ENCODE measurements around the gene ATP6V1E1. TPM values are rescaled to one million over a fixed set of nuclear protein-coding genes. Genes with fewer than 3 reads are reported as not detected.
A peak's percentile ranks its signal among the peaks of the same experiment; 100 is the strongest.

The ATP6V1E1 gene
- 100 to 1,000 TPM; 137 to 302 (median 191) TPM for total RNA-seq
- polyA plus RNA-seq = 100 to 1,000 TPM in 1 of 3 donors, 10 to 100 TPM in 2; 88.1 to 388 (median 91.5) TPM
- long read RNA-seq, donor 1, transcript ATP6V1E1-206 (2 exons, 832 nt) = minor isoform, 6 of 141 reads
- long read RNA-seq, donor 1, transcript ATP6V1E1-201 (9 exons, 1,402 nt) = major isoform, 104 of 141 reads
- long read RNA-seq, donor 1, transcript ATP6V1E1-205 (3 exons, 558 nt) = minor isoform, 21 of 141 reads
- long read RNA-seq, donor 1, partial matches to known transcripts = 6 of 141 reads
- long read RNA-seq, donor 1, other reads (novel, unspliced or antisense) = 0 of 141 reads
- long read RNA-seq, donor 2, transcript ATP6V1E1-205 (3 exons, 558 nt) = minor isoform, 11 of 82 reads
- long read RNA-seq, donor 2, transcript ATP6V1E1-201 (9 exons, 1,402 nt) = major isoform, 68 of 82 reads
- long read RNA-seq, donor 2, partial matches to known transcripts = 0 of 82 reads
- long read RNA-seq, donor 2, other reads (novel, unspliced or antisense) = 0 of 82 reads
- long read RNA-seq, donor 3, transcript ATP6V1E1-203 (8 exons, 994 nt) = minor isoform, 5 of 111 reads
- long read RNA-seq, donor 3, transcript ATP6V1E1-205 (3 exons, 558 nt) = minor isoform, 8 of 111 reads
- long read RNA-seq, donor 3, transcript ATP6V1E1-206 (2 exons, 832 nt) = minor isoform, 5 of 111 reads
- long read RNA-seq, donor 3, transcript ATP6V1E1-201 (9 exons, 1,402 nt) = major isoform, 92 of 111 reads
- long read RNA-seq, donor 3, partial matches to known transcripts = 0 of 111 reads
- long read RNA-seq, donor 3, other reads (novel, unspliced or antisense) = 0 of 111 reads
- long read RNA-seq, donor 4, transcript ATP6V1E1-201 (9 exons, 1,402 nt) = major isoform, 107 of 115 reads
- long read RNA-seq, donor 4, partial matches to known transcripts = 1 of 115 reads
- long read RNA-seq, donor 4, other reads (novel, unspliced or antisense) = 2 of 115 reads
- long read RNA-seq, donor 5, transcript ATP6V1E1-201 (9 exons, 1,402 nt) = major isoform, 123 of 134 reads
- long read RNA-seq, donor 5, partial matches to known transcripts = 0 of 134 reads
- long read RNA-seq, donor 5, other reads (novel, unspliced or antisense) = 9 of 134 reads
- long read RNA-seq, donor 6, transcript ATP6V1E1-201 (9 exons, 1,402 nt) = major isoform, 49 of 57 reads
- long read RNA-seq, donor 6, partial matches to known transcripts = 4 of 57 reads
- long read RNA-seq, donor 6, other reads (novel, unspliced or antisense) = 0 of 57 reads
- long read RNA-seq, donor 7, transcript ATP6V1E1-205 (3 exons, 558 nt) = minor isoform, 5 of 49 reads
- long read RNA-seq, donor 7, transcript ATP6V1E1-201 (9 exons, 1,402 nt) = major isoform, 35 of 49 reads
- long read RNA-seq, donor 7, partial matches to known transcripts = 0 of 49 reads
- long read RNA-seq, donor 7, other reads (novel, unspliced or antisense) = 0 of 49 reads
- long read RNA-seq, donor 8, transcript ATP6V1E1-201 (9 exons, 1,402 nt) = major isoform, 80 of 93 reads
- long read RNA-seq, donor 8, partial matches to known transcripts = 0 of 93 reads
- long read RNA-seq, donor 8, other reads (novel, unspliced or antisense) = 0 of 93 reads
- long read RNA-seq, donor 9, transcript ATP6V1E1-205 (3 exons, 558 nt) = minor isoform, 11 of 85 reads
- long read RNA-seq, donor 9, transcript ATP6V1E1-201 (9 exons, 1,402 nt) = major isoform, 59 of 85 reads
- long read RNA-seq, donor 9, partial matches to known transcripts = 7 of 85 reads
- long read RNA-seq, donor 9, other reads (novel, unspliced or antisense) = 0 of 85 reads
- long read RNA-seq, donor 10, transcript ATP6V1E1-201 (9 exons, 1,402 nt) = major isoform, 20 of 27 reads
- long read RNA-seq, donor 10, partial matches to known transcripts = 0 of 27 reads
- long read RNA-seq, donor 10, other reads (novel, unspliced or antisense) = 0 of 27 reads

GRCh38 chr22:17628406-17629172 is at the start of gene ATP6V1E1:
Gene ATP6V1E1, minus strand, starts transcription at chr22:17628749. Its CDS starts 114 bp downstream, at chr22:17628635.
- peak within 1 kb of the TSS; percentile 84 to 98 (median 94) for H3K27ac ChIP-seq
- intact Hi-C loops (cut with DNase I) = no loop called here
- no peaks in the 10 kb centered on the region for H3K36me3 ChIP-seq (replicated peaks in 1 of 2)
- H3K4me1 ChIP-seq (replicated peaks in 1 of 2) = peaks cover 25 to 48% of the 10 kb centered on the region in 2 donors
- peak; percentile 97 to 99 (median 98) for DNase-seq
- TF ChIP-seq POLR2A (IDR thresholded peaks at IDR 0.05) (peak; percentile 71 to 94), CTCF (IDR thresholded peaks at IDR 0.05) (no peak)
- 0 to 1% (median 1%) methylated on average over 32 to 45 of the region's 45 CpGs for WGBS, 4 donors
- peak within 1 kb of the TSS; percentile 86 to 99 (median 92) for H3K4me3 ChIP-seq
- H3K27me3 ChIP-seq = no peaks in the 10 kb centered on the region
- H3K9me3 ChIP-seq (replicated peaks in 1 of 3) = no peaks in the 10 kb centered on the region

GRCh38 chr22:17675584-17675983 is 47.0 kb upstream of the ATP6V1E1 start:
- Histone ChIP-seq H3K27ac (no peak overlapping the region), H3K4me3 (no peak overlapping the region), H3K36me3 (replicated peaks in 1 of 2) (peaks cover 0 to 5% of the 10 kb centered on the region in 2 donors), H3K9me3 (replicated peaks in 1 of 3) (no peaks in the 10 kb centered on the region), H3K27me3 (no peaks in the 10 kb centered on the region), H3K4me1 (replicated peaks in 1 of 2) (peaks cover 0 to 26% of the 10 kb centered on the region in 2 donors)
- TF ChIP-seq POLR2A (IDR thresholded peaks at IDR 0.05) = no peak
- TF ChIP-seq CTCF (IDR thresholded peaks at IDR 0.05) = no peak
- WGBS, 4 donors = 33 to 54% (median 43%) methylated on average over 1 of the region's 1 CpG
- intact Hi-C loops (cut with DNase I) = no loop called here
- no peak for DNase-seq

- Histone ChIP-seq H3K27me3 (no peaks in the 10 kb centered on the region), H3K36me3 (replicated peaks in 1 of 2) (peaks cover 0 to 5% of the 10 kb centered on the region in 2 donors), H3K27ac (no peak overlapping the region), H3K4me1 (replicated peaks in 1 of 2) (peaks cover 0 to 26% of the 10 kb centered on the region in 2 donors), H3K4me3 (no peak overlapping the region), H3K9me3 (replicated peaks in 1 of 3) (no peaks in the 10 kb centered on the region)
- no peak for DNase-seq
- WGBS, 4 donors = 92 to 96% (median 93%) methylated on average over 7 of the region's 7 CpGs
- intact Hi-C loops (cut with DNase I) = no loop called here
- TF ChIP-seq POLR2A (IDR thresholded peaks at IDR 0.05) = no peak
- no peak for TF ChIP-seq CTCF (IDR thresholded peaks at IDR 0.05)
Observed at GRCh38 chr22:17674152-17674551, 45.6 kb upstream of the ATP6V1E1 start.

Data from adrenal gland (tissue), 19 donors.